CD4-positive, alpha-beta T cell treated with Interleukin-6 for 4 hours (primary cell): ENCODE results near the gene ARHGDIA.
"Not testable (repeated sequence)": the region's sequence is repeated elsewhere in the genome, so short reads cannot be mapped to it uniquely, and the experiment has no call there.

Experiments
- DNase-seq: peaks from one replicate; pipeline ENCODE4 v3.0.0-alpha.2; 2020; ENCODE audit warnings: mixed read lengths

The ARHGDIA gene

GRCh38 chr17:81841866-81842265 lies 29.3 kb downstream of the ARHGDIA start:
- no peak for DNase-seq

DNA sequence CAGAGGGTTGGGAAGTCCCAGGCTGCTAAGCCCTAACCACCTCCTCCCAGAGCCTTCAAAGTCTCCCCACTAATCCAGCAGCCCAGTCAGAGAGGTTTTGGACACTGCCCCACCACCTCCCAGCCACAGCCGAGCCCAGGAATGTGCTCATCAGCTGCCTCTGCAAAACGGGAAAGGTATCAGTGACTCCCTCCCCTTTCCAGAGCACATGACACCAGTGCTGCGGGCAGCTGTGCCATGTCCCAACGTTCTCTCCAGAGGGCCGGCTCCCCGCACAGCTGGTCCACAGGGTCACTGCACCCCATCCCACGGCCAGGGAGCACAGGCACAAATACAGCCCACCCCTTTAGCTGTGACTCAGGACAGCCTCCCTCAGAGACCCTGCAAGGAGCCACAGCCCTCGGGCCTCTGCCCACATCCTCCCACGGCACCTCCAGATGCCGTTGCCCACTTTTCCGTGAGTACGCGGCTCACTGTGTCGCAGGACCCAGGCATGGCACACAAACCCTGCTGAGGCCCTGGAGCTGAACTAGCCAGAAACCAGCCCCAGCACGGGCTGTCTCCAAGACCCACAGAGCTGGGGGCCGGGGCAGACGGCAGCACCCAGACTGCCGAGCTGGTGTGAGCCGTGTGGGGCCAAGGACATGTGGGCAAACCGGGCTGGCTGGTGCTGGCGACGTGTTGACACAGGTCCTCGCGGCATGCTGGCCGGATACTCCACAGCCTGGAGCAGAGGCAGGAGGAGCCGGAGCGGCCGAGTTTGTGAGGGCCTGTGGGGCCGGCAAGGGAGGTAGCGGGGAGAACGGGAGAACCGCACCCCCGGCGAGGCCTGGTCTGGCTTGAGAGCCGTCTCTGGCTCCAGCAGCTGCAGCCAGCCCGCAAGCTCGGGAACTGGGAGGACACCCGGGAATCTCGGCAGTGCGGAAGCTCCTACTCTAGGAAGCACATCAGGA lies 30.0 kb downstream of the ARHGDIA start:
- DNase-seq = no peak

- not testable (repeated sequence) for DNase-seq
Measured at GRCh38 chr17:81840059-81840458, 31.1 kb downstream of the ARHGDIA start.

DNA sequence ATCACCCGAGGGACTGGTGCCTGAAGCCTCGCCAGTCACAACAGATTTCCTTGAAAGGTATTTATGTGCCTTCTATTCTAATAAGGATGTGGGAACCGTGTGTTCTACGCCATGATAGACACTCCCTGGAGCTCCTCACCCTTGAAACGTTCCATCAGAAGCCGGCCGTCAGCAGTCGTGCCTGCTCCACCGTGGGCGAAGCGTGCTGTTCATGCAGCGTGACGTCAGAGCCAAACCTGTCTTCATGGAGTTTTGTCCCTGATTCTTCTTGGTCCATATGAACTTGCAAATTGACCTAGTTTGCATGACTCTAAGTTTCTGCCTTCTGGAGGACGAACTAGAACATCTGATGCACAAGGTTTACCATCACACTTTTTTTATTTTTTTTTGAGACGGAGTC lies 31.8 kb downstream of the ARHGDIA start:
- no peak for DNase-seq

GRCh38 chr17:81838753-81839255 lies 32.3 kb downstream of the ARHGDIA start:
- no peak for DNase-seq

- no peak for DNase-seq
Measured at GRCh38 chr17:81837641-81838040, 33.5 kb downstream of the ARHGDIA start.

DNA sequence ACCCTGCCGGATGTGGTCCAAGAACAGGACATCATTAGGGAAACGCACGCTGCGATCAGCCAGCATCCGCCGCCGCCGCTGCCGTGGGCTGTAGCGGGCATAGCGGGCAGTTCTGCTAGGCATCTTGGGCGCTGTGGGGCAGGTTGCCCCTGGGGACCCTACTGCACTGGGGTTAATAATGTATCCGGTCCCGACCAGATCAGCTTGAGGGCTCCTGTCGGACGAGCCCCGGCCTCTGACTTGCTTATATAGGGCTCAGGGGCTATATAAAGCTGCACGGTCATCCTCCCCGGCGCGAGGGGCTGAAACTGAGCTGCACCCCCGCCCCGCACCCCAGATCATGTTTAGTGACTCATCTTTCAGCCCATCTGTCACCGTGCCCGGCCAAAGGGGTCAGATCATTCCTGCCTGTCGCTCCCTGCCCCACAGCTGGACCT lies 36.3 kb downstream of the ARHGDIA start, which contains the start of gene PPP1R27:
Gene PPP1R27 (minus strand): TSS at position 220 of the 437 bp plus-strand sequence. CDS start 97 bp downstream, at position 123.
- no peak for DNase-seq

- no peak for DNase-seq
Measured at GRCh38 chr17:81833921-81834830, 37.0 kb downstream of the ARHGDIA start.

DNA sequence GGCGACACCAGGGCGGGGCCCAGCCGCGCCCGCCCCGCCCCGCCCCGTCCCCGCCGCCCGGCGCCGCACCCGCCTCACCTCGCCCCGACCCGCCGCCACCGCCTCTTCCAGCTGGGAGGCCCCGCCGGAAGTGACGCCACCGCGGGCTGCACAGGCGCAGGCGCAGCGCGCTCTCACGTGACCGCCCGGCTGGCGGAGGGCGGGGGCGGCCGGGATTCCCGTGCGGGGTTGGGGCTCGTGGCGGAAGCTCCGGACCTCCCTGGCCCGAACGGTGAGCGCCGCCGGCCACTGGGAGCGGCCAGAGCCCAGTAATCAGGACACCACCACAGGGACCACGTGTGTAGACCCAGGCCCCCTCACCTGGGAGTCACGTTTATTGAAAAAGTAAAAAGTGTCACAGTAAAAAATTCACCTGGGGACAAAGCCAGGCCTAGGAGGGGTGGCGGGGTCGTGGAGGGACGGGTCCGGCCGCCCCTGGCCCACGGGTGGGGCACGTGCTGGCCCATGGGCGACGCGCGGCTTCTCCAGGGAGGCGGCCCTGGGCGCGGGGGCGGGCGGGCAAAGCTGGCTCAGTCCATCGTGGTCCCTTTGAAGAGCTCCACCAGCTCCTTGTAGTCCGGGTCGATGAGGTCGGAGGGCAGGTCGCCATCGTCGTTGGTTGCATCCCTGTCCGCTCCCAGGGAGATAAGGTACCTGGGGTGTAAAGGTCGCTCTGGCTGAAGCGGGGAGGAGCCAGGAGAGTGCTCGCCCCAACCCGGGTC lies 37.8 kb downstream of the ARHGDIA start, which contains the start of gene MCRIP1:
Gene MCRIP1 (minus strand): TSS at position 132 of the 761 bp plus-strand sequence. CDS start 8,785 bp downstream, outside the sequence.
- peak; percentile 96 for DNase-seq

DNA sequence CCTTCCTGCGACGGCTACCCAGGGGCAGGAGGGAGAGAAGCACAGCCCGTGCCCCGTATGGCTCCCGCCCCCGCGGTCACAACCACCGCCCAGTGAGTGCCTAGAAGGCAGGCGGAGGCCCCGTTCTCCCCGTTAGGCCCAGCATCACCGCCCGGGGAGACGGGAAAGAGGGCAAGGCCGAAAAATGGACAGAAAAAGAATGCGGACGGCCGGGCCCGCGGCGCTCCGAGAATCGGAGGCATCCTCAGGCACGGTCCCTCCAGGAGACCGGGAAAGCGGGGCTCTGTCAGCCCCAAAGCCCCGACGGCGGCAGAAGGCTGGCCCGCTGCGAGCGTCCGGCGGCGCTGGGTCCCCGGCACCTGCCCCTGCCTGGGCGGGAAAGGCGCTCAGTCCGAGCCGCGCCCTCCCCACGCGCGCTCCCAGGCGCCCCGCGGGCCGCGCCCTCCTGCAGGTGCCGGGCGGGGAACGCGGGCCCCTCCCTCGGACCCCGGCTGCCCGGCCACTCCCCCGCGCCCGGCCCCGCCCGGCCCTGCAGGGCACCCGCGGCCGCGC lies 38.5 kb downstream of the ARHGDIA start:
- DNase-seq = no peak

DNA sequence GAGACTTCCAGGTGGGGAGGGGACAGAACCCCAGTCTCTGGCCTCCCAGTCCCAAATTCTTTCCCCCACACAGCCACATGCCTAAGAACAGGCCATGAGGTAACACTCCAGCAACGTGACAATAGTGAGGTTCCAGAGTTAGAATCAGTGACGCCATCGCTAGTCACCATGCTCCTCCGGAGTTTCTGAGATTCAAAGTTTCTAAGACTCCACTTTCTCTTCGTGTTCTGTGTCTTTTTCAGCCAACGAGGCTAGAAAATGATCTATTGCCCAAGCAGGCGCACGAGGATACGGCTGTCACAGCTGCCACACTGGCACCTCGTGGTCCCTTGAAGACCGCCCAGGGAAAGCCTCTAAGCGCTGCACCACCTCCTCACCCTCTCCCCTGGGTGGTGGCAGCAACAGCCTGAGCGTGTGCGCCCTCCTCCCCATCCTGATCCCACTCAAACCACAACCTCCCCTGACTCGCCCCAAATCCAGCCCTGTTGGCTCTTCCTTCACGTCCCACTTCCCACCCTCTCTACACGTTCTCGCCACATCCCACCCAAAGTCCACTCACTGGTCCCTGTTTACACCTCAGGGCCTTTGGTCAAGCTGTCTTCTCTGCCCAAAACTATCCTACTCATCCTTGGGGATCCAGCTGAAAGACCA lies 39.1 kb downstream of the ARHGDIA start:
- DNase-seq = peak; percentile 41

DNA sequence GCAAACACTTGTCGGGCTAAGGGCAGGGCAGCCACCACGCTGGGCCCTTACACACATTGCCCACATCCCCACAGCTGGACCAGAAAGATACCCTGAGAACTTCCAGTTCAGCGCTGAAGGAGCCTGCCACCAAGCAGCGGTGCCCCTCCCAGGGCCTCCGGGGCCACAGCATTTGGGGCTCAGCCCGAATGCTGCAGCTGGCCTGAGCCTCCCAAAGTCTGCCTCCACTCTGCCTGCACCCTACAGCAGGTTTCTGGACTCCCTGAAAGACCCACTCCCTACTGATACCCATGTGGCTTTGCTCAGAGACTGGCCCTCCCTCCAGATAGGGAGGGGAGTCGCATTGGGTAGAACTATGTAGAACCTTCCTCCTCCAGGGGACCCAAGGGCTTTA lies 39.6 kb downstream of the ARHGDIA start:
- DNase-seq = no peak

GRCh38 chr17:81829858-81830257 lies 41.3 kb downstream of the ARHGDIA start:
- DNase-seq = no peak

GRCh38 chr17:81828656-81829055 lies 42.5 kb downstream of the ARHGDIA start:
- no peak for DNase-seq

DNA sequence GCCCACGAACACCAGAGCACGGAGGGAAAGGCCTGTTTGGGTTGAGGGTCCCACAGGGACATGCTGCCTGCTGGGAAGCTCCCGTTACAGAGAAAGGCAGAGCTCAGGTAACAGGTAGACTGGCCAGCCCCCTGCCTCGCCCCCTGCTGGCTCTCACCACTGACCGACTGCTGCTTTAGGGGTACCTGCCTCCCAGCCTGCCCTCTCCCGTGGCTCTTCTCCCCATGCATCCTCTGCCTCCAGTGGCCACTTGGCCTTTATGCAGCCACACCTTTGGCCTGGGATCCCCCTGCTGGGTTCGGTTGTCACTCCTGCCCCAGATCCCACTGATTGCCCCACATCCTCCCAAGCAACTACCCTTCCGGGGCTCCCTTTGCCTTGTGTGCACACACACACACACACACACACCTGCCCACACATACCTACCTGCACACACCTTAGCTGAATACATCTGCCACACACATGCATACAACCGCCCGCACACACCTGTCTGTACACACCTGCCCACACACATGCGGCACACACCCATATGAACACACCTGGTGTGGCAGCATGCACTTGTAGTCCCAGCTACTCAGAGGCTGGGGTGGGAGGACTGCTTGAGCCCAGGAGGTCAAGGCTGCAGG lies 45.2 kb downstream of the ARHGDIA start:
- no peak for DNase-seq

GRCh38 chr17:81824595-81824994 lies 46.5 kb downstream of the ARHGDIA start:
- no peak for DNase-seq

DNA sequence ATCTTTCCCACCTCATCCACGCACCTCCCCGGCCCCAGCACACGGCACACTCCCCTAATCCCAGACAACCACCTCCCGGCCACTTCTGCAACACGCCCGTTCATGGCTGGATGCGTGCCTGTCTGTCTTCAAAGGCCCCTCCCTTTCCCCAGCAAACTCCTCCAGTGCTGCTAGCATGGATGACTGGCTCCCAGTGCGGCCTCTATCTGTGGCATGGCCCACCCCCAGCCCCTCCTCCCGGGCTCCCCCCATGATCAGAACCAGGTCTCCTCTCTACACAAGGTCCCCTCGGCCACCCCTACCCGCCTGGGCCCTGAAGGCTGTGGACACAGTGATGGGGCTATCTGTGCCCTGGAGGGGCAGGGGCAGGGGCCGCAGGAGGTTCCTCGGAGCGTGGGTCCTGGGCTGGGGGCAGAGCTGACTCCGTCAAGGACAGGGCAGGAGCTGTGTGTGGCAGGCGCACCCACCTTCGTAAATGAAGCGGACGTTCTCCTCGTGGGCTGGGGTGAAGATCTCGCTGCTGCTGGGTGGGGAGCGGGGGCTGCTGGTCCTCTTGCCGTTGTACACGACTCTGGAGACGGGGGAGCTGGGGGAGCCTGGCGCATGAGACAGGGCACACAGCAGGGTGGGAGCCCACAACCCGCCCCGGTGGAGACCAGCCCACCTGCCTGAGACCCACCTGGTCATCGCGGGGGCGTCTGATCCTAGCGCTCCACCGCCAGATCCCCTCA lies 47.2 kb downstream of the ARHGDIA start:
- DNase-seq = no peak

DNA sequence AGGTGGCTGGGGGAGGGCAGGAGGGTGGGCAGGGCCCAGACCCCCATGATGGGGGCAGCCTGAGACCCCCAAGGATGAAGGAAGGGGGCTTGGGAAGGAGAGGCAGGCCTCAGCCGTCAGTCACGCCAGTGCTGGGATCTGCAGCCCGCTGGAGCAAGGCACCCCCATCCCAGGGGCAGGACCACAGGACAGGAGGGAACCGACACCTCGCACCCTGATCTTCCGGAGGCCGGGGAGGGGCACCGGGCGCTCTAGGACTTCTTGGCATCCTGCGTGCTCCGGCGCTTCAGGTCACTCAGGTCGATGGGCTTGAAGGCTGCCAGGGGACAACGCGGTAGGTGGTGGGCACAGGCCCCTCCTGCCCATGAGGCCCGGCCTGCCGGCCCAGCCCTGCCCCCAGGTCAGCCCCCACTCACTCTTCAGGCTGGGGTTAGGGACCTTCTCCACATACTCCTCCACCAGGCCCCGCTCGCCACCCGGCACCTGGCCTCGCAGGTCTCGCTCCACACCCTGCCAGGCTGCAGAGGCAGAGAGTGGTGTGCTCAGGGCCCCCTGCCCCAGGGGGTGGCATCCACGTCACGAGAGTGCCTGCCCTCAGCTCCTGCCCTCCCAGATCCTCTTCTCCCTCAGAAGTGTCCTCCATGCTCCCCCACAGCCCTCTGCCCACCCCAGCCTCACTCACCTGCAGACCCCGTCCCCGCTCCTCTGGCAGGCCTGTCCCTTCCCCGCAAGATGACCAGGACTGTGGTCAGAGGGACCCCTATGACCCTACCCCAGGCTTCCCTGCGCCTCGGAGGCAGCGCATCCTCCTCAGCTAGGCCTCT lies 47.9 kb downstream of the ARHGDIA start:
- DNase-seq = no peak

GRCh38 chr17:81822312-81822637 lies 48.9 kb downstream of the ARHGDIA start:
- no peak for DNase-seq
